Activated naive CD8-positive, alpha-beta T cell treated with anti-CD3 and anti-CD28 coated beads, Interleukin-2, amount 10 ng/mL, durations not matched to agents 7 days and 5 days (primary cell): ENCODE measurements around the gene RPRML. TPM values are rescaled to one million over a fixed set of nuclear protein-coding genes. Genes with fewer than 3 reads are reported as not detected.
"Not testable (repeated sequence)": the region's sequence is repeated elsewhere in the genome, so short reads cannot be mapped to it uniquely, and the experiment has no call there.

Experiments
- ATAC-seq: fragments of 150-1000 bp; cut with Tn5 transposase; one replicate; pipeline ENCODE4 v1.10.0; 2021; ENCODE audit warnings: low read depth, moderate library complexity
- POLR2A ChIA-PET: fragments of 350-600 bp; sonication (Branson Sonifier 250); formaldehyde crosslinking; loops from one replicate; lab custom pipeline; 2021; ENCODE audit warnings: antibody characterized with exemption; lab: Charles Lee
- DNase-seq: peaks from one replicate; pipeline ENCODE4 v3.0.0; 2021
- H3K27ac Mint-ChIP-seq: one replicate; pipeline ENCODE4 v1.8.0; 2022; ENCODE audit warnings: mild to moderate bottlenecking, mixed read lengths
- H3K27me3 Mint-ChIP-seq: one replicate; pipeline ENCODE4 v1.8.0; 2022; ENCODE audit warnings: mild to moderate bottlenecking, moderate library complexity, mixed read lengths
- H3K36me3 Mint-ChIP-seq: one replicate; pipeline ENCODE4 v1.8.0; 2021; ENCODE audit warnings: mild to moderate bottlenecking, mixed read lengths
- H3K4me1 Mint-ChIP-seq: one replicate; pipeline ENCODE4 v1.8.0; 2021; ENCODE audit warnings: mixed read lengths
- H3K4me3 Mint-ChIP-seq: one replicate; pipeline ENCODE4 v1.8.0; 2022; ENCODE audit warnings: mild to moderate bottlenecking, moderate library complexity, mixed read lengths
- H3K9me3 Mint-ChIP-seq: one replicate; pipeline ENCODE4 v1.8.0; 2021; ENCODE audit warnings: mixed read lengths
- total RNA-seq, 2 experiments: library from RNA; stranded (reverse); gene quantifications; one replicate each; pipeline ENCODE4 v1.2.3, GENCODE V29; 2021

Gene RPRML
- total RNA-seq, 2 experiments from 2014 or later, result not detected

DNA sequence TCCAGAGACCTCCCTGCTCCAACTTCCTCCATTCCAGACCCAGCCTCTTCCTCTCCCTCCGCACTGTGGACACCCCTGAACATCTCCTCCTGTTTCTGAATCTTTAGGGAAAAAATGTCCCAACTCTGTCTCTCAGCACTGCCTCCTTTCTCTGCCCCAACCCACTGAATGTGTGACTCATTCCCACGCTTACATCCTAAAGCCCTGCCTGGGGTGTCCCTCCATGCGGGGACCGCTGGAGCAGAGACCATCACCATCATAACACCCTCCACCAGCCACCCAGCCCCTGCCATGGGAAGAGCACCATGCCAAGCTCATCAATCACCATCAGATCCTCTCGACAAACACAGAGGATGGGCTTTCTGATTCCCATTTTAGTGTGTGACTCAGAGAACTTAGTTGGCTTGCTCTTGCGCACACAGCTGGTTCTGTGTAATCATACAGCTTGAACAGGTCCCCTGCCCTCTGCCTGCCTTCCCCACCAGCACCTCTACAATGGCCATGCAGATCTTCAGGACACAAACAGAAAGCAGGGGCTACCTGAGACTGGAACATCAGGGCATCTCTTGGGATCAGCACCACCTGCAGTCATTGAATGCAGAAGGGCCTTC lies 10.7 kb downstream of the RPRML start:
- DNase-seq (no peak), ATAC-seq (no peak)
- POLR2A ChIA-PET, result interaction anchor here (0.7 kb wide), 1 partner anchor 191 kb away, joined by 4 read pairs; no protein-coding TSS in a partner anchor
- H3K36me3 Mint-ChIP-seq, result no peaks in the 10 kb centered on the region
- no peak overlapping the region for H3K4me3 Mint-ChIP-seq
- H3K9me3 Mint-ChIP-seq, result no peaks in the 10 kb centered on the region
- H3K27me3 Mint-ChIP-seq, result peaks cover 5% of the 10 kb centered on the region
- no peak overlapping the region for H3K27ac Mint-ChIP-seq
- H3K4me1 Mint-ChIP-seq, result no peaks in the 10 kb centered on the region

DNA sequence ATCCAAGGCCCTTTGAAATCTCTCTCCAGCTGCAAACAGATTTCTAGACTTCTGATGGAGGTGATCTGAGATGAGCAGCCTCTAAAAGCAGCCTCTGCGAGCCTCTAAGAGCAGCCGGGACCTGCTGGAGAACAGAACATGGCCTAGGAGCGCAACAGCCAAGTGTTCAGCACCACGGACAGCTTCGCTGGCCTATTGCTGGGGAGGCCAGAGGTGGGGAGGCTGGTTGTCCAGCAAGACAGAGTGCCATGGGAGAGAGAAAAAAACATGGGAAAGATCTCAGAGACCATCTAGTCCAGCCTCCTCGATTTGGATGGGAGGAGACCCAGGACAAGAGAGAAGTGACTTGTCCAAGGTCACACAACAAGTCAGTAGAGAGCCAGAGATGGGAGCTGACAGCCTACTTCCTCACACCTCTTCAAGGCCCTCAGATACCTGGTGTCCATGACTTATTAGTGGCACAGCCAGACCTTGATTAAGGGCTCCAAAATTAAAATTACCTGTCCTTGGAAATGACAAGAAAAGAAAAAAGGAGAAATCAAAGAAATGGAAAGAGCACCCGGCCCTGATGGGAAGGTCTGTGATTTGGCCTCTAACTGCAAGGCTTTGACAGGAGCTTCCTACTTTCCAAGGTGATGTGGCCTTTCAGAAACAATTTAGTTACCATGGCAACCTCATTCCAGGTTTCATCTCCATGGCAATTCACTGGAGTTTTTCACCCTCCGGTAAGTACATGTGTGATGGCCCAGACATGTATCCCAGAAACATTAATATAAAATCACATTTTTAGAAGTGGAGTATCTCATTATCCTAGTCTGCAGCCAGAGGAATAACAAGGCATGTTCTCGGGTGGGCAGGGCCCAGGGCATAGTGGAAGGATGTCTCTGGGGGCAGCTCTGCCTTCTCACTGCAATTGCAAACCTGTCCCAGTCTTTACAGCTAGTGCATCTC lies 14.5 kb downstream of the RPRML start:
- Mint-ChIP-seq H3K4me1 (peaks cover 4% of the 10 kb centered on the region), H3K9me3 (no peaks in the 10 kb centered on the region), H3K4me3 (no peak overlapping the region), H3K27ac (no peak overlapping the region), H3K27me3 (peaks cover 3% of the 10 kb centered on the region), H3K36me3 (peaks cover 2% of the 10 kb centered on the region)
- ATAC-seq (no peak), DNase-seq (peak; percentile 47)
- POLR2A ChIA-PET, result no interaction called here

DNA sequence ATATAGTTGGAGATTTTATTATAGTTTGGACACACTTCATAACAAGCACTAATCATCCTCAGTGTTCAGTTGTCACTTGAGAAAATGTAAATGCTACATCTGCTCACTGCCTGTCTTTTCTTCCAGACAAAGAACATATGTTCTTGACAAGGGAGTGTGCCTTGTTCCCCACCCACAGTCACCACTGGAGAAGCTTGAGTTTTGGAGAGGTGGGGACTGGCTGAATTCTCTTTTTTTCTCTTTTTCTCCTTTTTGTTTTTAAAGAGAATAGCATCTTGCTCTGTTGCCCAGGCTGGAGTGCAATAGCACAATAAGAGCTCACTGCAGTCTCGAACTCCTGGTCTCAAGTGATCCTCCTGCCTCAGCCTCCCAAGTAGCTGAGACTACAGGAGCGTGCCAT lies 15.5 kb downstream of the RPRML start:
- peaks cover 3% of the 10 kb centered on the region for H3K27me3 Mint-ChIP-seq
- peaks cover 4% of the 10 kb centered on the region for H3K4me1 Mint-ChIP-seq
- H3K4me3 Mint-ChIP-seq, result no peak overlapping the region
- POLR2A ChIA-PET, result no interaction called here
- DNase-seq (no peak), ATAC-seq (no peak)
- no peak overlapping the region for H3K27ac Mint-ChIP-seq
- H3K36me3 Mint-ChIP-seq, result peaks cover 2% of the 10 kb centered on the region
- H3K9me3 Mint-ChIP-seq, result no peaks in the 10 kb centered on the region

DNA sequence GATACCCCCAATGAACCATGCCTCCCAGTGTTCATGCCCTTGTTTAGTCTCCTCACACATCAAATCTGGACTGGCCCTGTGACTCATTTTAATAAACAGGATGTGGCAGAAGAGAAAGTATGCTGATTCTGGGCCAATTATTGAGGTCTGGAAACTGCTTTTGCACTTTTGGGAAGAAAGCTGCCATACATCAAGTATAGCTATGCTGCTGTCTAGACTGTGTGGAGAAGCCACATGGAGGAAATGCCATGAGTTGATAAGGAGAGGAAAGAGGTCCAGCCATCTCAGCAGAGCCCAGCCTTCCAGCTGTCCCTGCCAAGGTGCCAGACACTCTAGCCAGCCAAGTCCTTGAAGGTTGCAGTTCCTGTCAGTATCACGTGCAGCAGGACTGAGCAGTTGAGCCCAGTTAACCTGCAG lies 16.7 kb downstream of the RPRML start:
- H3K36me3 Mint-ChIP-seq, result peaks cover 2% of the 10 kb centered on the region
- ATAC-seq (no peak), DNase-seq (no peak)
- no peak overlapping the region for H3K27ac Mint-ChIP-seq
- POLR2A ChIA-PET, result no interaction called here
- H3K4me3 Mint-ChIP-seq, result no peak overlapping the region
- peaks cover 4% of the 10 kb centered on the region for H3K4me1 Mint-ChIP-seq
- peaks cover 3% of the 10 kb centered on the region for H3K27me3 Mint-ChIP-seq
- no peaks in the 10 kb centered on the region for H3K9me3 Mint-ChIP-seq

DNA sequence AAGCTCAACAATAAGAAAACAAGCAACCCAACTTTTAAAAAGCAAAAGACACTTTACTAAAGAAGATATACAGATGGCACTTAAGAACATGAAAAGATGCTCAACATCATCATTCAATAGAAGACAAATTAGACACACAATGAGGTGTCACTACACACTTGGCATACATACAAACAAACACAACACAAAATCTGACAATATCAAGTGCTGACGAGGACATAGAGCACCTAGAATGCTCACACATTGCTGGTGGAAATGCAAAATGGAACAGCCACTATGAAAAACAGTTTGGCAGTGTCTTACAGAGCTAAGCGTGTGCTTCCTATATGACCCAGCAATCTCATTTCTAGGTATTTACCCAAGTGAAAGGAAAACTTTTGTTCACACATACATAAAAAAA lies 18.9 kb downstream of the RPRML start:
- no peak overlapping the region for H3K27ac Mint-ChIP-seq
- no peak for ATAC-seq
- peaks cover 4% of the 10 kb centered on the region for H3K4me1 Mint-ChIP-seq
- no peak overlapping the region for H3K4me3 Mint-ChIP-seq
- POLR2A ChIA-PET, result no interaction called here
- no peaks in the 10 kb centered on the region for H3K9me3 Mint-ChIP-seq
- peaks cover 3% of the 10 kb centered on the region for H3K27me3 Mint-ChIP-seq
- DNase-seq, result no peak
- H3K36me3 Mint-ChIP-seq, result peaks cover 2% of the 10 kb centered on the region

DNA sequence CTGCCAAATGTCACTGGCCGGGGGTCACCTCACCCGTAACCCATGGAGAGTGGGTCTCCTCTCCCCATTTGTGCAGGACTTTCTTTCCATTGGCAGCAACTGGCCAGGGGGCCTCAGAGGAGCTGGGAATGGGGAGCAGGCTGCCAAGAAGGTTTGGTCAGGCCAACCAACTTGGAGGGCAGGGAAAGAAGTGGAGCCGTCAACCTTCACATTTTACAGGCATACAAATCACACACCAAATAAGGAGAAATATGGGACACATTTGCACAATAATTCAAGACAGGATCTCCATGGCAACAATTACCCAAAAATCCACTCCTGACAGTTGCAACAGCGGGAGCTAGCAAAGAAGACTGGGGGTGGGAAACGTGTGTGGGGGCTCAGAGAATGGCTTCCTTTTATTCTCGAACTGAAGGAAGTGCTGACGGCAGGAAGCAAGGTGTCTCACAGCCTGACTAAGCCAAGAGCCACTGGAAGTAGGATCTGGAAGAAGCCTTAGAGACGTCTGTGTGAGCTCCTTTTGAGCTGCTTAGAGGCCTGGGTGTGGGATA lies 20.9 kb downstream of the RPRML start:
- DNase-seq (no peak), ATAC-seq (no peak)
- Mint-ChIP-seq H3K9me3 (no peaks in the 10 kb centered on the region), H3K4me1 (peaks cover 4% of the 10 kb centered on the region), H3K36me3 (peaks cover 2% of the 10 kb centered on the region), H3K4me3 (no peak overlapping the region), H3K27me3 (no peaks in the 10 kb centered on the region), H3K27ac (no peak overlapping the region)
- POLR2A ChIA-PET, result no interaction called here

DNA sequence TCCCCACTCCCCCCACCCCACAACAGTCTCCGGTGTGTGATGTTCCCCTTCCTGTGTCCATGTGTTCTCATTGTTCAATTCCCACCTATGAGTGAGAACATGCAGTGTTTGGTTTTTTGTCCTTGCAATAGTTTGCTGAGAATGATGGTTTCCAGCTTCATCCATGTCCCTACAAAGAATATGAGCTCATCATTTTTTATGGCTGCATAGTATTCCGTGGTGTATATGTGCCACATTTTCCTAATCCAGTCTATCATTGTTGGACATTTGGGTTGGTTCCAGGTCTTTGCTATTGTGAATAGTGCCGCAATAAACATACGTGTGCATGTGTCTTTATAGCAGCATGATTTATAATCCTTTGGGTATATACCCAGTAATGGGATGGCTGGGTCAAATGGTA lies 25.9 kb downstream of the RPRML start:
- H3K9me3 Mint-ChIP-seq, DNase-seq, H3K27me3 Mint-ChIP-seq, H3K27ac Mint-ChIP-seq, POLR2A ChIA-PET, H3K36me3 Mint-ChIP-seq, ATAC-seq, H3K4me1 Mint-ChIP-seq, H3K4me3 Mint-ChIP-seq: not testable (repeated sequence)

DNA sequence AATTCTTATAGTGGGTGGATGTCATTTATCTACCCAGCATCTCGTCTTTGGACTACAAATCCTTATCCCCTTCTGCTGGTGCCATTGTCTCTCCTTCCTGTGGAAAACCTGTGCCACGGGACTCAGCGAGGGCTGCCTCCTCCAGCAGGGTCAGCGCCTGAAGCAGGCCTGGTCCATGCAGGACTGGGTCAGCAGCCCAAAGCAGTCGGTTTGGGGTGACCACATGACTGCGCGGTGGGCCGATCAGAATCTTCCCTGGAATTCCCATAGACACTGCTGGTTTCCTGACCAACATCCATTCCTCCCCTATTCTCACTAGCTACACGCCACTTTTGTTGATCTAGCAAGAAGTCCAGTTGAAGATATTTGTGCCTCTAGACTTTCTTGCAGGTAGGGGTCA lies 26.9 kb downstream of the RPRML start:
- Mint-ChIP-seq H3K4me1 (peaks cover 2% of the 10 kb centered on the region), H3K4me3 (no peak overlapping the region), H3K36me3 (no peaks in the 10 kb centered on the region), H3K27me3 (no peaks in the 10 kb centered on the region), H3K27ac (no peak overlapping the region), H3K9me3 (no peaks in the 10 kb centered on the region)
- DNase-seq (no peak), ATAC-seq (no peak)
- POLR2A ChIA-PET, result no interaction called here

DNA sequence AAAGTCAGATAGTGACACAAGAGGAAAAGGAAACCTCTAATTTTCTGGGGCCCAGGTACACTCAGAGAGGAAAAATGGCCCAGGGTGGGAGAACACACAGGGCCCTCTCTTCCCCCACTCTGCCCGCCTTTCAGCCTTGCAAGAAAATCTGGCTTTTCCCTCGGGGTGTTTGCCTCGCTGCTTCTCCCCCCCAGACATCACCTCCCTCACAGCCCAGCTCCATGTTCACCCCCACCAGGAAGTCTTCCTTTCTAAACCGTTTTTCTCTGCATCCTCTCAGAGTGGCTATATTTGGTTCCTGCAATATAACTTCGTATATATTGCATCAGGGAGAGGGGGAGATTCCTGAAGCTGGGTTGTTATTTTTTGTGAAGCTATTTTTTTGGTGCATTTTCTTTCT lies 27.3 kb downstream of the RPRML start:
- Mint-ChIP-seq H3K9me3 (no peaks in the 10 kb centered on the region), H3K4me3 (no peak overlapping the region)
- POLR2A ChIA-PET, result no interaction called here

DNA sequence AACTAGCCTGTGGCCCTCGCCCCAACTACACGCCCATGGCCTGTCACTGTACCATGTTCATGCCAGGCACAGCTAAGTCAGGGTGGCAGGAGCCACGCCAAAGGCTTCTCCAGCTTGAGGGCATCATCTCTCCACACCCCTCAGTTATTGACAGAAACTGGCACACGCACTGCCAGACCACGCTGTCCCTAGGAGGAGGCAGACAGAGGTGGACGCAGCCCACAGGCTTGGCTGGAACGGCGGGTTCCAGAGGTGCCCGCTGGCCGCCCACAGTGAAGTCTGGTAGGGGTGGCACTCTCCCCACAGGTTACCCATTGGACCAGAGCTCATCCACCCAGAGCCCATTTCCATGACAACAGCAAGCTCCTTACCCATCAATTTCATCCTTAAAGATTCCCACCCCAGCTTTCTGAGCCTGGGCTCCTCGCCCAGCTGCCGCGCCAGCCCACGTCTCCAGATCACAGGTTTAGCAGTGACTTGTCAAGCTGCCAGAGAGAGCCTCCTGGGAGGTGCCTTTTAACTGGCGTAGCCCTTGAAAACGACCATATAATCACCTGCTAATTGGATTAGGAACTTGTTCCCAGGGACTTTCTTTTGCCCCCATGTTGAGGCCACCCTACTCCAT lies 27.9 kb downstream of the RPRML start:
- no peak for DNase-seq
- no peak for ATAC-seq
- no peaks in the 10 kb centered on the region for H3K27me3 Mint-ChIP-seq
- POLR2A ChIA-PET, result no interaction called here
- H3K36me3 Mint-ChIP-seq, result no peaks in the 10 kb centered on the region
- peaks cover 2% of the 10 kb centered on the region for H3K4me1 Mint-ChIP-seq
- H3K9me3 Mint-ChIP-seq, result no peaks in the 10 kb centered on the region
- H3K4me3 Mint-ChIP-seq, result no peak overlapping the region
- no peak overlapping the region for H3K27ac Mint-ChIP-seq

More for the DNA sequence above, 27.3 kb downstream of the RPRML start:
- Mint-ChIP-seq H3K27me3 (no peaks in the 10 kb centered on the region), H3K36me3 (no peaks in the 10 kb centered on the region), H3K27ac (no peak overlapping the region), H3K4me1 (peaks cover 2% of the 10 kb centered on the region)
- ATAC-seq, result no peak
- no peak for DNase-seq

DNA sequence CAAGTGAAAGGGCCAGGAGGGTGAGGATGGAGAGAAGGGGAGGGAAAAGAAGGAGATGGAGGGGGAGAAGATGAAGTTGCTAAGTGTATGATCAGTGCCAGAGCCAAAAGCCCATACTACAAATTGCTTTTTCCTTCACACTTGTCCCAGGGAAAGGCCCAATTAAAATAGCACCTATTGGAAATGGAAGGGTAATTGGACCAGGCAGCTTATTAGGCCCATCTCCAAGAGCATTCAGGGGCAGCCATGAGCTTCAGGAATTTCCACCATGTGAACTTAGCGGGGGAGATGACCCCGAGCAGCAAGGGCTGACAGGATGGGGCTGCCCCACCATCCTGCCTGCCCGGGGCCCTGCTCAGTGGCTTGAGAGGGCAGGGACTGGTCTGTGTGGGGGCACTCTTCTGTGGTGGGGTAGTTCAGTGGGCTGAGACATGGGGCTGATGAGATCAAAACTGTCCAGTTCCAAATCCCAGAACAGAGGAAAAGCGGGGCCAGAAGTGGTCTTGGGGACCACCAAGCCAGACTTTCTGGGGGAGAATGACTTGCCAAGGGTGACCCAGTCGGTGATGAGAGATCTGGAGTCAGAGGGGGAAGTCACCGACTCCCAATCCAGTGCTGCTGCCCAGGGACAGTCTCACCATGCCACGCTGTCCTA lies 28.6 kb downstream of the RPRML start:
- Mint-ChIP-seq H3K9me3 (no peaks in the 10 kb centered on the region), H3K27ac (no peak overlapping the region), H3K36me3 (no peaks in the 10 kb centered on the region), H3K27me3 (no peaks in the 10 kb centered on the region), H3K4me1 (peaks cover 2% of the 10 kb centered on the region), H3K4me3 (no peak overlapping the region)
- POLR2A ChIA-PET, result no interaction called here
- ATAC-seq, result no peak
- DNase-seq, result no peak

DNA sequence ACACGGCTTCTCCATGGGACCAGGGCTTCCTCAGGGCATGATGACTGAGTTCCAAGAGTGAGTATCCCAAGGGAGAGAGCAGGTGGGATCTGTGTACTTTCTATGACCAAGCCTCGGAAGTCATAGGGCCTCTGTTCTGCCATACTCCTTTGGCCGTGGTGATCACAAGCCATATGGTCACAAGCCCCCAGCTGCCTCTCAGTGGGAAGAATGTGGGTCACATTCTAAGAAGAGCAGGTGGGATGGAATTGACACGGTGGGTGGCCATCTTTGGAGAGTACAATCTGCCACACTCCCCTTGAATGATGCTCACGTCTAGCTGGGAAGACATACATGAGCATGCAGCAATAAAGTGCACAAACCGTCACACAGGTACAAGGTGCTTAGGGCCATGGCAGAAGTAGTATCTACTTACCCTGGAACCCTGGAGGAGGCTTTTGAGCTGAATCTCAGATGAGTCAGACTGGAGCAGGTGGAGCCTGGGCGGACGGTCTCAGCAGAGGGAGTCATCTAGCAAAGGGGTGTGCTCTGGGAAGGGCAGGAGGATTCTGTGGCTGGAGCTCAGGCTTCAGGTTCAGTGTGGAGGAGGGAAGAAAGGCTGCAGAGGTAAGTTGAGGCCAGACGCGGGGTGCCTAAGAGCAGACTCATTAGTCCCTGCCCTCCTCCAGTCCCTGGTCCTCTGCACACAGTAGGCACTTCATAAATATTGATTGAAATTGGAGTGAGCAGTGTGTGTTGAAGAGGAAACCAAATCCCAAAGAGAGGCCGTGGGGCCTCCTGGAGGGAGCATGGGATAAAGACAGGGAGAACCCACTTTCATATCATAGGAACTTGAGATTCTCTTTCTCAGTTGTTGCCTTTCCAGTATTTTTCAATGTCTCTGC lies 29.5 kb downstream of the RPRML start:
- POLR2A ChIA-PET, result no interaction called here
- Mint-ChIP-seq H3K4me1 (peaks cover 5% of the 10 kb centered on the region), H3K4me3 (no peak overlapping the region), H3K27me3 (no peaks in the 10 kb centered on the region), H3K36me3 (no peaks in the 10 kb centered on the region), H3K27ac (no peak overlapping the region), H3K9me3 (no peaks in the 10 kb centered on the region)
- ATAC-seq, result no peak
- DNase-seq, result no peak
